CD4-positive, alpha-beta memory T cell (primary cell): ENCODE measurements around the gene ALKBH5. TPM values are rescaled to one million over a fixed set of nuclear protein-coding genes. Genes with fewer than 3 reads are reported as not detected.

Source experiments
- CTCF ChIA-PET: fragments of 350-600 bp; sonication (Branson Sonifier 250); formaldehyde crosslinking; loops from one replicate; lab custom pipeline; 2021; ENCODE audit warnings: inconsistent platforms; ENCODE audit not compliant: partially characterized antibody; lab: Charles Lee
- POLR2A ChIA-PET: fragments of 350-600 bp; sonication (Branson Sonifier 250); formaldehyde crosslinking; loops from one replicate; lab custom pipeline; 2021; ENCODE audit not compliant: partially characterized antibody; lab: Charles Lee
- DNase-seq, 5 donors: peaks; one replicate each; pipeline versions ENCODE4 v3.0.0 to v3.0.0-alpha.2; 2020 to 2022; ENCODE audit warnings: mixed read lengths in 1 of 5
- H3K27ac ChIP-seq: one replicate; pipeline ENCODE4 v1.7.0; 2013; ENCODE audit warnings: low read depth, low read length
- H3K27me3 ChIP-seq: 2 replicates; pipeline ENCODE4 v1.7.0; 2013; ENCODE audit warnings: mild to moderate bottlenecking, low read length, moderate library complexity; ENCODE audit not compliant: insufficient read depth
- H3K36me3 ChIP-seq: 2 replicates; pipeline ENCODE4 v1.7.0; 2013; ENCODE audit warnings: mild to moderate bottlenecking, low read length, moderate library complexity; ENCODE audit not compliant: insufficient read depth
- H3K4me1 ChIP-seq: 2 replicates; pipeline ENCODE4 v1.7.0; 2013; ENCODE audit warnings: mild to moderate bottlenecking, low read length, moderate library complexity; ENCODE audit not compliant: insufficient read depth
- H3K4me3 ChIP-seq, 2 donors: one replicate each; pipeline ENCODE4 v1.7.0; 2013; ENCODE audit warnings: low read length in 2 of 2, mild to moderate bottlenecking in 1 of 2
- H3K9me3 ChIP-seq, 2 donors: one replicate each; pipeline ENCODE4 v1.7.0; 2013; ENCODE audit warnings: low read length in 2 of 2, control low read depth in 1 of 2; ENCODE audit not compliant: control insufficient read depth in 1 of 2
- H3K27ac Mint-ChIP-seq, 7 donors: one replicate each; pipeline ENCODE4 v1.8.0; 2020 to 2021; ENCODE audit warnings: mixed read lengths in 7 of 7, mild to moderate bottlenecking in 6 of 7, inconsistent platforms in 3 of 7, moderate library complexity in 3 of 7
- H3K27me3 Mint-ChIP-seq, 2 donors: one replicate each; pipeline ENCODE4 v1.8.0; 2020 to 2021; ENCODE audit warnings: mixed read lengths in 2 of 2
- H3K36me3 Mint-ChIP-seq, 2 donors: one replicate each; pipeline ENCODE4 v1.8.0; 2020 to 2021; ENCODE audit warnings: mixed read lengths in 2 of 2, inconsistent platforms in 1 of 2, mild to moderate bottlenecking in 1 of 2
- H3K4me1 Mint-ChIP-seq, 4 donors: one replicate each; pipeline ENCODE4 v1.8.0; 2020 to 2021; ENCODE audit warnings: mixed read lengths in 4 of 4, mild to moderate bottlenecking in 1 of 4
- H3K4me3 Mint-ChIP-seq, 8 donors: one replicate each; pipeline ENCODE4 v1.8.0; 2020 to 2021; ENCODE audit warnings: mixed read lengths in 8 of 8, mild to moderate bottlenecking in 7 of 8, moderate library complexity in 6 of 8, inconsistent platforms in 3 of 8
- H3K9me3 Mint-ChIP-seq, 8 donors: one replicate each; pipeline ENCODE4 v1.8.0; 2020 to 2021; ENCODE audit warnings: mixed read lengths in 8 of 8, mild to moderate bottlenecking in 5 of 8, inconsistent platforms in 3 of 8, moderate library complexity in 1 of 8
- intact Hi-C: fragments of 100-400 bp; cut with micrococcal nuclease; formaldehyde crosslinking; loops from one replicate; pipeline ENCODE4 v1.15.1; 2023
- polyA plus RNA-seq, 2 donors: library from polyadenylated mRNA; unstranded; fragments of 300-500 nt; fragmentation: Illumina TruSeq; gene quantifications; one replicate each; pipeline ENCODE4 v1.2.3, GENCODE V29; 2021
- total RNA-seq, 2 experiments: library from RNA; stranded (reverse); gene quantifications; one replicate each; pipeline ENCODE4 v1.2.3, GENCODE V29; 2021

ALKBH5 gene
- total and polyA plus RNA-seq, 4 experiments from 2014 or later: 119 to 132 (median 123) TPM

- no peak overlapping the region for H3K4me3 ChIP-seq
- H3K27ac ChIP-seq: no peak overlapping the region
- Mint-ChIP-seq H3K36me3 (peaks cover 11 to 61% of the 10 kb centered on the region in 2 donors), H3K9me3 (no peaks in the 10 kb centered on the region), H3K27me3 (no peaks in the 10 kb centered on the region), H3K4me1 (peaks cover 10 to 33% (median 21%) of the 10 kb centered on the region in 4 donors), H3K4me3 (no peak overlapping the region), H3K27ac (peak overlapping the region in 1 of 7 donors; percentile 24)
- H3K4me1 ChIP-seq: peaks cover 28% of the 10 kb centered on the region
- H3K9me3 ChIP-seq: no peaks in the 10 kb centered on the region
- H3K27me3 ChIP-seq: no peaks in the 10 kb centered on the region
- intact Hi-C loops: no loop called here
- peaks cover 69% of the 10 kb centered on the region for H3K36me3 ChIP-seq
- DNase-seq: no peak
- CTCF ChIA-PET: no interaction called here
- POLR2A ChIA-PET: interaction anchor here (1.3 kb wide), 1 partner anchor 71 kb away, joined by 3 read pairs; the partner anchor contains the start of gene ALKBH5
Measured at GRCh38 chr17:18253947-18254821, 70.6 kb downstream of the ALKBH5 start.

DNA sequence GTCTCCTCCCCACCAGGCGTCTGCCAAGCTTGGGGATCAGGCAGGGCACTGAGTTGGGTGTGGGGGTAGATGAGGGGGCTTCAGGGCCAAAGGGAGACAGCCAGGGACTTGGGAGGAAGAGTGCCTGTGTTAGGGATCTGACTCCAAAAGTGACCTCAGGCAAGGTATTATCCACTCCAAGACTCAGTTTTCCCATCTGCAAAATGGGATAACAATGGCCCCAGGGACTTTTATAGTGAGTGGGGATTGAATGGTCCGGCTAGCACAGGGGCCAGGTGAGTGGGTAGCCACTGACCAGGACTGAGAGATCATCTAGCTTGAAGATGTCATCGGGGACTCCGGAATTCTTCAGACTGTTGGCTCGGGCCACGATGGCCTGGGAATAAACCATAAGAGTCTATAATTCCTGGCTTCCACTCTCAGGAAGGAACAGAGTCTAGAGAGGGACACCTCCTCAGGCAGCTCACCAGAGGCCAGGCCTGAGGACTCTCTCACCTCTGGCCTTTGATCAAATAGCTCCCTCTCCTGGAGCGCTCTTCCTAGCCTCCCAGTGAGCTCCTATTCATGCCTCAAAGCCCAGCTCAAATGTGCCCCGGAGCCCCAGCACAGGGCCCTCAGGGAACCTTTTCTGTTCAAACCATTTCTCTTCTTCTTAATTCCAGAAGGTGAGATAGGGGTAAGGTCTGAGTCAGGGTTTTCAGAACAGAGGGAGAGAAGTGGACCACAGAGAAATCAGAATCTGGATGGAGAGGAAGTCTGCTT lies 71.4 kb downstream of the ALKBH5 start:
- Histone ChIP-seq H3K36me3 (peaks cover 65% of the 10 kb centered on the region), H3K9me3 (no peaks in the 10 kb centered on the region), H3K27ac (no peak overlapping the region), H3K4me1 (peaks cover 34% of the 10 kb centered on the region), H3K4me3 (no peak overlapping the region), H3K27me3 (no peaks in the 10 kb centered on the region)
- peaks cover 11 to 52% of the 10 kb centered on the region in 2 donors for H3K36me3 Mint-ChIP-seq
- H3K9me3 Mint-ChIP-seq: no peaks in the 10 kb centered on the region
- intact Hi-C loops: no loop called here
- CTCF ChIA-PET: no interaction called here
- peak overlapping the region in 2 of 7 donors; percentile 24 to 84 for H3K27ac Mint-ChIP-seq
- no peak for DNase-seq
- H3K4me1 Mint-ChIP-seq: peaks cover 10 to 40% (median 27%) of the 10 kb centered on the region in 4 donors
- H3K4me3 Mint-ChIP-seq: peak overlapping the region in 3 of 8 donors; percentile 20 to 46 (median 26)
- POLR2A ChIA-PET: interaction anchor here (1.6 kb wide), 1 partner anchor 71 kb away, joined by 4 read pairs; the partner anchor contains the start of gene ALKBH5
- H3K27me3 Mint-ChIP-seq: no peaks in the 10 kb centered on the region

- Mint-ChIP-seq H3K9me3 (no peaks in the 10 kb centered on the region), H3K4me1 (peaks cover 12 to 45% (median 33%) of the 10 kb centered on the region in 4 donors), H3K36me3 (peaks cover 0 to 43% of the 10 kb centered on the region in 2 donors), H3K27me3 (no peaks in the 10 kb centered on the region), H3K4me3 (peak overlapping the region in 7 of 8 donors; percentile 26 to 97 (median 46)), H3K27ac (peak overlapping the region in 4 of 7 donors; percentile 32 to 85 (median 74))
- H3K9me3 ChIP-seq: no peaks in the 10 kb centered on the region
- intact Hi-C loops: no loop called here
- peak overlapping the region; percentile 85 for H3K27ac ChIP-seq
- H3K36me3 ChIP-seq: peaks cover 53% of the 10 kb centered on the region
- H3K27me3 ChIP-seq: no peaks in the 10 kb centered on the region
- H3K4me1 ChIP-seq: peaks cover 41% of the 10 kb centered on the region
- H3K4me3 ChIP-seq: no peak overlapping the region
- ChIA-PET CTCF (no interaction called here), POLR2A (interaction anchor here (0.9 to 1.6 kb wide), 2 partner anchors 31 to 72 kb away, joined by 4 to 5 read pairs; partner anchors contain the start of genes ALKBH5 and LLGL1)
- DNase-seq: no peak
Measured at GRCh38 chr17:18256351-18256750, 72.7 kb downstream of the ALKBH5 start.

- peaks cover 0 to 39% of the 10 kb centered on the region in 2 donors for H3K36me3 Mint-ChIP-seq
- Histone ChIP-seq H3K4me1 (peaks cover 45% of the 10 kb centered on the region), H3K4me3 (peak overlapping the region in 1 of 2 donors; percentile 89), H3K27me3 (no peaks in the 10 kb centered on the region), H3K27ac (peak overlapping the region; percentile 85), H3K9me3 (no peaks in the 10 kb centered on the region), H3K36me3 (peaks cover 48% of the 10 kb centered on the region)
- intact Hi-C loops: no loop called here
- peak overlapping the region; percentile 43 to 94 (median 83) for H3K27ac Mint-ChIP-seq
- H3K4me3 Mint-ChIP-seq: peak overlapping the region; percentile 97
- H3K9me3 Mint-ChIP-seq: no peaks in the 10 kb centered on the region
- peaks cover 15 to 49% (median 36%) of the 10 kb centered on the region in 4 donors for H3K4me1 Mint-ChIP-seq
- H3K27me3 Mint-ChIP-seq: no peaks in the 10 kb centered on the region
- POLR2A ChIA-PET: no interaction called here
- CTCF ChIA-PET: no interaction called here
- DNase-seq: no peak
Measured at GRCh38 chr17:18256776-18257175, 73.1 kb downstream of the ALKBH5 start.

DNA sequence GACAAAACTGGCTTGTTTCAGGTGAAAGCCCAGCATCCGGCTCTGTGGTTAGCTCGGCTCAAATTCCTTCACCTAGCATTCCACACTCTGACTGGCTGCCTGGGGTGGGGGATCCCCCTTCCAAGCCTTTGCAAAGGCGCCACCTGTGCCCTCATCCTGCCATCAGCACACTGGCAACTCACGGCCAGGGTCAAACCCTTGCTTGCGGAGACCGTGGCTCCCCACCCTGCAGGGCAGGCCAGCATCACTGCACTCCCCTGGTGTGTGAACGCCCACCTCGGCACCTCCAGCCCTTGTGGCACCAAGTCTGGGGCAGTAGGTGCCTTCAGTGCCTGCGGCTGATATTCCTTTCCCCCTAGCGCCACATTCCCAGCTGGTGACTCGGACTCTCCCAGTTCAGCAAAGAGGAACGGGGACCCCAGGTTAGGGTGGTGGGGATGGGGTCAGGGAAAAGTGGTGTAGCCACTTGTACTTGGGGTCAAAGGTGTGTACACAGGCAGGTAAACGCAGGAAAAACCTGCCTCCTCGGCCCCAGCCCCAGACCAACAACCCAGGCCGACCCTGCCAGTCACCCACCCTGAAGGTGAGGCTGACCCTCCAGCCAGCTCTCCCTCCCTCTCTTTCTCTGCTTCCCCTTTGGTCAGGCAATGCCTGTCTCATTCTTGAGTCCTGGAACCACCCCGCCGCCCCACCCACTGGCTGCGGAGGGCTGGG lies 73.8 kb downstream of the ALKBH5 start:
- Mint-ChIP-seq H3K36me3 (peaks cover 0 to 36% of the 10 kb centered on the region in 2 donors), H3K27ac (peak overlapping the region; percentile 83 to 97 (median 94)), H3K9me3 (no peaks in the 10 kb centered on the region), H3K4me3 (peak overlapping the region; percentile 97), H3K27me3 (no peaks in the 10 kb centered on the region), H3K4me1 (peaks cover 17 to 55% (median 39%) of the 10 kb centered on the region in 4 donors)
- H3K4me3 ChIP-seq: peak overlapping the region; percentile 61 to 89
- intact Hi-C loops: no loop called here
- DNase-seq: peak in 3 of 5 donors; percentile 12 to 54 (median 19)
- H3K4me1 ChIP-seq: peaks cover 51% of the 10 kb centered on the region
- H3K9me3 ChIP-seq: no peaks in the 10 kb centered on the region
- POLR2A ChIA-PET: no interaction called here
- CTCF ChIA-PET: no interaction called here
- peak overlapping the region; percentile 85 for H3K27ac ChIP-seq
- no peaks in the 10 kb centered on the region for H3K27me3 ChIP-seq
- peaks cover 42% of the 10 kb centered on the region for H3K36me3 ChIP-seq

GRCh38 chr17:18257982-18258355 lies 74.3 kb downstream of the ALKBH5 start:
- POLR2A ChIA-PET: no interaction called here
- H3K9me3 ChIP-seq: no peaks in the 10 kb centered on the region
- Mint-ChIP-seq H3K4me1 (peaks cover 17 to 58% (median 39%) of the 10 kb centered on the region in 4 donors), H3K27ac (peak overlapping the region; percentile 83 to 97 (median 94)), H3K36me3 (peaks cover 0 to 33% of the 10 kb centered on the region in 2 donors), H3K9me3 (no peaks in the 10 kb centered on the region), H3K4me3 (peak overlapping the region; percentile 97), H3K27me3 (no peaks in the 10 kb centered on the region)
- CTCF ChIA-PET: no interaction called here
- H3K4me1 ChIP-seq: peaks cover 54% of the 10 kb centered on the region
- H3K27me3 ChIP-seq: no peaks in the 10 kb centered on the region
- peak overlapping the region; percentile 61 to 89 for H3K4me3 ChIP-seq
- intact Hi-C loops: loop anchor here (1.0 kb wide), 1 partner anchor 10 kb away; no protein-coding TSS in a partner anchor
- H3K36me3 ChIP-seq: peaks cover 37% of the 10 kb centered on the region
- peak; percentile 25 to 59 (median 32) for DNase-seq
- H3K27ac ChIP-seq: peak overlapping the region; percentile 85
